Panc1 (cell line): ENCODE results near the gene ACP4. TPM values are rescaled to one million over a fixed set of nuclear protein-coding genes. Genes with fewer than 3 reads are reported as not detected.

ENCODE experiments used
- ATAC-seq: fragments of 200-7000 bp; cut with Tn5 transposase; 2 replicates; pipeline ENCODE4 v1.9.1; 2020; ENCODE audit warnings: mild to moderate bottlenecking, moderate library complexity
- BruUV-seq: library from RNA; stranded (reverse); fragments of 400-500 nt; replicated peaks from 2 replicates; lab custom pipeline; 2021; lab: Mats Ljungman, UMichigan
- CTCF ChIA-PET: fragments of 300-600 bp; sonication (Branson Sonifier 250); formaldehyde crosslinking; loops from one replicate; lab custom pipeline; 2022; ENCODE audit warnings: antibody characterized with exemption; lab: Charles Lee
- POLR2A ChIA-PET: fragments of 300-600 bp; sonication (Branson Sonifier 250); formaldehyde crosslinking; loops from one replicate; lab custom pipeline; 2022; ENCODE audit warnings: antibody characterized with exemption; lab: Charles Lee
- DNase-seq: peaks from one replicate; pipeline ENCODE4 v3.0.0-alpha.2; 2010; ENCODE audit warnings: low read depth, low spot score
- H3K27ac ChIP-seq: 2 replicates; pipeline ENCODE4 v1.5.1; 2011; ENCODE audit warnings: mild to moderate bottlenecking, low read length, inconsistent platforms
- H3K27me3 ChIP-seq: fragments of 200-500 bp; sonication (Bioruptor generic); 2 replicates; pipeline ENCODE4 v1.6.0; 2014; ENCODE audit warnings: low read length, inconsistent platforms; ENCODE audit not compliant: control insufficient read depth, insufficient read depth
- H3K36me3 ChIP-seq: fragments of 200-500 bp; sonication (Bioruptor generic); 2 replicates; pipeline ENCODE4 v1.5.1; 2014; ENCODE audit warnings: inconsistent platforms, mild to moderate bottlenecking, low read length, moderate library complexity; ENCODE audit not compliant: control insufficient read depth, insufficient read depth
- H3K4me1 ChIP-seq: 2 replicates; pipeline ENCODE4 v1.5.1; 2011; ENCODE audit warnings: inconsistent platforms, mild to moderate bottlenecking, low read length, moderate library complexity; ENCODE audit not compliant: control insufficient read depth, insufficient read depth
- H3K4me3 ChIP-seq, 2 experiments: 2 replicates each; pipeline ENCODE4 v1.5.1; 2011 to 2012; ENCODE audit warnings: low read depth in 2 of 2, low read length in 2 of 2, mild to moderate bottlenecking in 2 of 2, inconsistent platforms in 1 of 2, moderate library complexity in 1 of 2
- H3K9me3 ChIP-seq: fragments of 200-500 bp; sonication (Bioruptor generic); 2 replicates; pipeline ENCODE4 v1.5.1; 2014; ENCODE audit warnings: low read depth, mild to moderate bottlenecking, inconsistent platforms, low read length, moderate library complexity; ENCODE audit not compliant: control insufficient read depth, insufficient read depth
- CTCF ChIP-seq: fragments of 450-650 bp; IDR thresholded peaks from 2 replicates; pipeline ENCODE4 v1.5.1; 2017; ENCODE audit warnings: mild to moderate bottlenecking
- POLR2AphosphoS5 ChIP-seq: IDR thresholded peaks from 2 replicates; pipeline ENCODE4 v1.6.1; 2012; ENCODE audit warnings: mild to moderate bottlenecking, low read depth, low read length, moderate library complexity
- SIN3A ChIP-seq: IDR thresholded peaks from 2 replicates; pipeline ENCODE4 v1.6.1; 2012; ENCODE audit warnings: low read depth, mild to moderate bottlenecking, low read length, moderate library complexity, borderline replicate concordance; ENCODE audit not compliant: insufficient read depth
- TCF7L2 ChIP-seq: IDR thresholded peaks from 2 replicates; pipeline ENCODE4 v1.6.1; 2011; ENCODE audit warnings: mild to moderate bottlenecking, low read depth, low read length, inconsistent platforms
- in situ Hi-C: cut with HindIII; loops from 2 replicates; pipeline ENCODE4 v1.10.0; 2016; ENCODE audit warnings: low sequenced_read_pairs, low pct_unique_long_range_greater_than_20kb
- intact Hi-C: fragments of 100-400 bp; cut with micrococcal nuclease; formaldehyde crosslinking; loops from one replicate; pipeline ENCODE4 v1.10.0; 2022; ENCODE audit not compliant: unreplicated experiment
- total RNA-seq: library from RNA; stranded (reverse); gene quantifications from one replicate; pipeline ENCODE4 v1.2.1, GENCODE V29; 2021; ENCODE audit not compliant: unreplicated experiment
- TF ChIP-seq, protein P1 (sequence below), 2 experiments: IDR thresholded peaks; 2 replicates each; pipeline ENCODE4 v1.6.1; 2011 to 2012; ENCODE audit warnings: low read depth in 2 of 2, control low read depth in 1 of 2, low read length in 1 of 2, mild to moderate bottlenecking in 1 of 2, moderate library complexity in 1 of 2; ENCODE audit not compliant: insufficient read depth in 1 of 2

The ACP4 gene
- total RNA-seq, 1 experiment from 2014 or later: not detected

DNA sequence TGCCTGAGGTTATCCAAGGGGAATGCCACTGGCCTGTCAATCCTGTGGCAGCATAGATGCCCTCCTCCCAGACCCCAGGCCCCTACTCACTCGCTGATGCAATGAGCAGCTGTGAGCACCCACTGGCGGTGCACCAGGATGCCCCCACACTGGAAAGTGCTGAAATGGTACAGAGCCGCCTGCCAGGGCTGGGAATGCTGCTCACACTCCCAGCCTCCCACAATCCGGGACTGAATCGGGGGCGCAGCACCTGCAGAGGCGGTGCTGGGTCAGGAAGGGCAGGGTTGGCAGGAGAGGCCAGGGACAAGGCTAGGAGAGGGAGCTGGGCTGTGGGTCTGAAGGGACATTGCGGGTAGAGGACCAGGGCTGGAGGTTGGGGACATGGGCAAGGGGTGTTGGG is 31.4 kb downstream of the ACP4 start:
- no peaks in the 10 kb centered on the region for H3K4me1 ChIP-seq
- H3K4me3 ChIP-seq: no peak overlapping the region
- ChIA-PET POLR2A (no interaction called here), CTCF (no interaction called here)
- H3K36me3 ChIP-seq: no peaks in the 10 kb centered on the region
- H3K9me3 ChIP-seq: no peaks in the 10 kb centered on the region
- TF ChIP-seq POLR2AphosphoS5 (no peak), CTCF (no peak), SIN3A (no peak), TCF7L2 (no peak)
- TF ChIP-seq, protein P1, sequence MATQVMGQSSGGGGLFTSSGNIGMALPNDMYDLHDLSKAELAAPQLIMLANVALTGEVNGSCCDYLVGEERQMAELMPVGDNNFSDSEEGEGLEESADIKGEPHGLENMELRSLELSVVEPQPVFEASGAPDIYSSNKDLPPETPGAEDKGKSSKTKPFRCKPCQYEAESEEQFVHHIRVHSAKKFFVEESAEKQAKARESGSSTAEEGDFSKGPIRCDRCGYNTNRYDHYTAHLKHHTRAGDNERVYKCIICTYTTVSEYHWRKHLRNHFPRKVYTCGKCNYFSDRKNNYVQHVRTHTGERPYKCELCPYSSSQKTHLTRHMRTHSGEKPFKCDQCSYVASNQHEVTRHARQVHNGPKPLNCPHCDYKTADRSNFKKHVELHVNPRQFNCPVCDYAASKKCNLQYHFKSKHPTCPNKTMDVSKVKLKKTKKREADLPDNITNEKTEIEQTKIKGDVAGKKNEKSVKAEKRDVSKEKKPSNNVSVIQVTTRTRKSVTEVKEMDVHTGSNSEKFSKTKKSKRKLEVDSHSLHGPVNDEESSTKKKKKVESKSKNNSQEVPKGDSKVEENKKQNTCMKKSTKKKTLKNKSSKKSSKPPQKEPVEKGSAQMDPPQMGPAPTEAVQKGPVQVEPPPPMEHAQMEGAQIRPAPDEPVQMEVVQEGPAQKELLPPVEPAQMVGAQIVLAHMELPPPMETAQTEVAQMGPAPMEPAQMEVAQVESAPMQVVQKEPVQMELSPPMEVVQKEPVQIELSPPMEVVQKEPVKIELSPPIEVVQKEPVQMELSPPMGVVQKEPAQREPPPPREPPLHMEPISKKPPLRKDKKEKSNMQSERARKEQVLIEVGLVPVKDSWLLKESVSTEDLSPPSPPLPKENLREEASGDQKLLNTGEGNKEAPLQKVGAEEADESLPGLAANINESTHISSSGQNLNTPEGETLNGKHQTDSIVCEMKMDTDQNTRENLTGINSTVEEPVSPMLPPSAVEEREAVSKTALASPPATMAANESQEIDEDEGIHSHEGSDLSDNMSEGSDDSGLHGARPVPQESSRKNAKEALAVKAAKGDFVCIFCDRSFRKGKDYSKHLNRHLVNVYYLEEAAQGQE (IDR thresholded peaks at IDR 0.05; ENCODE audit: insufficient read depth in 1 of 2, low read depth in 2 of 2, low read length in 1 of 2): no peak
- in situ Hi-C loops: no loop called here
- intact Hi-C loops: no loop called here
- DNase-seq (no peak), ATAC-seq (no peak)
- BruUV-seq: no TSS peak
- H3K27me3 ChIP-seq: no peaks in the 10 kb centered on the region; the same call in 1 of the 2 replicates
- no peak overlapping the region for H3K27ac ChIP-seq

DNA sequence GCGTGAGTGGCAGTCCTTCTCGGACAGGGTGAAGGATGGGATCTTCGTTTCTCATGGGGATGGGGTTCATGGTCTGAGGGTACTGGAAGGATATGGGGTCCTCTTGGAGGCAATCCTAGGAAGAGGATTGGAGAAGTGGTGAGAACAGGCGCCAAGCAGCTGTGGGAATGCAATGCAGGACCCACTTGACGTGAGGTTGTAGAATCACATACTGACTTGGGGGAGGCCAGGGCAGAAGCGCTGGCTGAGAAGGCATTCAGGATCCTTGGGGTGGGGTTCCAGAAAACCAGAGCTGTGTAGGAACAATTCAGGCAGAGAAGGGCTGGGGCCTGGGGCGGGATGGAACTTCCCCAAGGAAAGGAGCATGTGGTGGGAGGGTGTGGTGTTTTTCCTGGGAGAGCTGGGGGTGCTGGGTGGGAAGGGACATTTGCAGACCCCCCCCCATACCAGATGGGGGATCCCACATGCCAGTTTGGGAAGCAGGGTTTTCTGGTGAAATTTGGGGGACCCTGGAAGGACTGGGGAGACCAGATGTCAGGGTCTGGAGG is 32.5 kb downstream of the ACP4 start:
- DNase-seq (no peak), ATAC-seq (no peak)
- Histone ChIP-seq H3K27ac (no peak overlapping the region), H3K4me1 (no peaks in the 10 kb centered on the region), H3K36me3 (no peaks in the 10 kb centered on the region), H3K27me3 (no peaks in the 10 kb centered on the region; the same call in 1 of the 2 replicates), H3K9me3 (no peaks in the 10 kb centered on the region), H3K4me3 (no peak overlapping the region)
- POLR2A ChIA-PET: no interaction called here
- TF ChIP-seq TCF7L2 (no peak), POLR2AphosphoS5 (no peak), SIN3A (no peak), CTCF (no peak)
- TF ChIP-seq, protein P1 (IDR thresholded peaks at IDR 0.05; ENCODE audit: insufficient read depth in 1 of 2, low read depth in 2 of 2, low read length in 1 of 2): no peak
- intact Hi-C loops (no loop called here), in situ Hi-C loops (no loop called here)
- no TSS peak for BruUV-seq
- CTCF ChIA-PET: no interaction called here
